Amygdala (tissue), 56 donors: ENCODE measurements around the gene NRG3.
A peak's percentile ranks its signal among the peaks of the same experiment; 100 is the strongest.
"Not testable (repeated sequence)": the region's sequence is repeated elsewhere in the genome, so short reads cannot be mapped to it uniquely, and the experiment has no call there.

Experiments used
- DNase-seq, 56 donors: peaks; one replicate each; lab custom pipeline; 2025; lab: John Stamatoyannopoulos, UW

Gene NRG3

GRCh38 chr10:82643601-82644000 lies 768.6 kb downstream of the NRG3 start:
- no peak for DNase-seq

- DNase-seq = no peak
These were observed 770.2 kb downstream of the NRG3 start for GRCh38 chr10:82645221-82645620.

GRCh38 chr10:82653244-82654155 lies 778.5 kb downstream of the NRG3 start:
- peak in 2 of 56 donors; percentile 2 to 6 for DNase-seq

DNA sequence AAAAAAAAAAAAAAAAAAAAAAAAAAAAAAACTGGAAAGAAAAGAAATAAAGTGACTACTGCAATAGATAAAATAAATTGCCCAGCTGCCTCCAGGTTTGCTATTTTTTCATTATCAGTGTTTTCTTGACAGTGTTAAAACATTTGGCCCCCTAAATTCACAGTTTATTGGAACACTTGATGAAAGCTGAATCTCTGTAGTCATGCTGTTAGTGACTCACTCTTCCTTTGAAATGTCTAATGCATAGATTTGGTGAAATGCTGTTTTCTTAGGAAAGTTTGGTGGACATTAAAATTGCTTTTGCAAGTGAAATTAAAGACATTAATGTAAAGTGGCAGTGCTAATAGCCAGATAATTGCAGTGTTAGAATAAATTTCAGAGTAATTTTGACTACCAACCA lies 785.2 kb downstream of the NRG3 start:
- no peak for DNase-seq

- no peak for DNase-seq
These were observed 786.0 kb downstream of the NRG3 start for GRCh38 chr10:82660986-82661385.

DNA sequence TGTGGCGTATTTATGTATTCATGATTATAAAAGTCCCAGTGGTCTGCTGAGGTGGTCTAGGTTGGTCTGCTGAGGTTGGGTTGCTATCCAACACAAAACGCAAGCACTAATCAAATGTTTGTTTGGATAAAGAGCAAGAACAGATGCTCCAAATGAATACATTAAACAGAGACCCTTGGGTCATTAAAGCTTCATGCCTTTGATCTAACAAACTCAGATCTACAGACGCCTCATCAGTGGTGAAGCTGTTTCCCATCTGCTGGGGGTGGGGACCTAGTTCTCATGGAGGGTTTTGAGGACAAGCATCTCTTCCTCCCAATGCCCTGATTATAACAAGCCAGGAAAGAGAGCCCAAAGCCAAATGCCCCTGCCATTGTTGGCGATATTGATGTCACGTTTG lies 786.7 kb downstream of the NRG3 start:
- no peak for DNase-seq

DNA sequence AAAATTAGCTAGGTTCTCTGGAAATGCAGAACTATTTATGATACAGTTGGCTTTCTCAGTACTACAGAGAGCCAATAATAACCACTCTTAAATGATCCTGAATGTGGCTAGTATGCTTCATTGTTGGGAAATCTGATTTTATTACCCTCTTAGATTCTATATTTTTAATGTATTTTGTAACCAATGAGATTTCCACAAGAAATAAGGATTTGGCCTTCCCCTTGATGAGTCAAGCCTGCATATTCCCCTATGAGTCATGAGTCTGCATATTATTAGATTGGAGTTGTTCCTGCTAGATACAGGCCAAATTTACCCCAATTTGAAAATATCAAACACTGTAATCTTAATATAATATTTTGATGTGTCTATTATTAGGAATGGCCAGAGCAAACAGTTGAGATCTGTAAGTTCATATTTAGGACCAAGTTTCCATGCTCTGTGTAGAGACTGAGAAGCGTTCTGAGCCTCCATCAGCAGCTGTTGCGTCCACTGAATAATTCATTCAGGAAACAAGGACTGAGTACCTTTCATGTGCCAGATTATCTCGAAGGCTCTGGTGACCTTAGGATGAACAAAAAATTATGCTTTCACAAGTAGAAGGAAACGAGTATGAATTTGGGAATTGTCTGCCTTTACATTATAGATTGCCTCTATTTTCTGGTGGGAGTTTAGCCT lies 793.4 kb downstream of the NRG3 start:
- no peak for DNase-seq

- no peak for DNase-seq
These were observed 799.0 kb downstream of the NRG3 start for GRCh38 chr10:82674036-82674435.

- not testable (repeated sequence) for DNase-seq
These were observed 802.9 kb downstream of the NRG3 start for GRCh38 chr10:82677932-82678331.

DNA sequence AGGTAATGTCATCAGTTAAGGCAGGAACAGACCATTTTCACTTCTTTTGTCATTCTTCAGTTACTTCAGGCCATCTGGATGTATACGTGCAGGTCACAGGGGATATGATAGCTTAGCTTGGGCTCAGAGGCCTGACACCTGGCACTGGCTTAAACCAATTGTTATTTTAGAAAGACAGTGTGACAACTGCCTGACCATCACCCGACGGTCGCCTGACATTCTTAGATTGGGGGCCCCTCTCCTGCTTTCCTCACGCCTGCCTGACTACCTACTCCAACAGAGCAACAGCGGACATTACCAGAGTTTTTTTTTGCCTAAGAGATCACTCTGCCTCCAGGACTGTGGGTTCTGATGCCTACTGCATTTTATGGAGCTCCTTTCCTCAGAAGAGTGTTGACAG lies 803.5 kb downstream of the NRG3 start:
- not testable (repeated sequence) for DNase-seq

- DNase-seq = peak in 4 of 56 donors; percentile 0 to 2 (median 2)
These were observed 805.6 kb downstream of the NRG3 start for GRCh38 chr10:82680608-82681007.

DNA sequence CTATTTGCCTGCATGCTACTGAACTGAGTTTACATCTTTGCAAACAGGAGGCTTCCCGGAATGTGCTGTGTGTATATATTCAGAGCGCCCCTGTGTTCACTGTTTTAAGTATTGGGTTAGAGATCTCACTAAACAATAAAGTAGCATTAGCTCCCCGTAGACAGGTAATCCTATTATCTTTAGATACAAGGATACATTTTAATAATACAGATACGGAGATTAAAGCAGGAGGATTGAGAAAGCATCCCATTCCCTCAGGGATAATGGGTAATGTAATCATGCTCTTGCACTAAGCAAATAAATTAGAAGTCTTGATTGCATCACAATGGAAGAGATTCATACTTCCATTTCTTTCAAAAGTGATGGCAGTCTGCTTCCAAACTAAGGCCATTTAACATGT lies 809.0 kb downstream of the NRG3 start:
- DNase-seq = no peak

DNA sequence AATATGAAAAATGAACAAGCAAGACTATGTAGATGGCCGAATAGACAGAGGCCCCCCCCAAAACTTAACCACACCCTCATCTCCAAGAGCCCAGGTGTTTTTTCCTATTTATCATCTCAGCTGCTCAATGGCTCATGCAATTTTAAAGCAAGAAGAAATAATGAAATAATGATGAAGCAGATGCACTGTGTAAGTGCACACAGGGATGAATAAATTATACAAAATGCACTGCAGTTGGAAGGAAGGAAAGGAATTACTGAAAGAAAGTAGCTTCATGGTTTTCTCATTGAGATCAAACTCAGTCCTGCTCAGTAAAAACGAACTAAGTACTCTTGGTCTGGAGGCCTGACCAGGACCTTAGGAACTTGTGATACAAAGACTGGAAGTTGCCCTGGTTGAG lies 810.1 kb downstream of the NRG3 start:
- no peak for DNase-seq

DNA sequence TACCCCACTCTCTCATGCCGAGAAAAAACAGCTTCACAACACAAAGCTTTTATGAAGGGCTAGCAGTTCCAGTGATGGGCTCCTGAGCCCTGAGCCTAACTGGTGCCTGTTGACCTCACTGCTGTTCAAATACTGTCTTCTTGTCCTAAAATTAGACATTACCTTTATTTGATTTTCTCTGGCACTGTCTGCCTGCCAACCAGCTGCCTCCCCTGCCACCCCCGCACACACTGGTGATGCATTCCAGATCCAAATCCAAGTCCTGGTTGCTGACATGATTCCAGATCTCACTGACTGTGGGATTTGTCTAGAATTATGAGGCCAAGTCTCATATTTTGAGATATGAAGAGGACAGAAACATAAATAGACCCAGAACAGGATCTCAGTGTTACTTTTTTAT lies 816.2 kb downstream of the NRG3 start:
- DNase-seq = peak in 5 of 56 donors; percentile 2 to 11 (median 5)

- DNase-seq = no peak
These were observed 817.5 kb downstream of the NRG3 start for GRCh38 chr10:82692458-82692857.

DNA sequence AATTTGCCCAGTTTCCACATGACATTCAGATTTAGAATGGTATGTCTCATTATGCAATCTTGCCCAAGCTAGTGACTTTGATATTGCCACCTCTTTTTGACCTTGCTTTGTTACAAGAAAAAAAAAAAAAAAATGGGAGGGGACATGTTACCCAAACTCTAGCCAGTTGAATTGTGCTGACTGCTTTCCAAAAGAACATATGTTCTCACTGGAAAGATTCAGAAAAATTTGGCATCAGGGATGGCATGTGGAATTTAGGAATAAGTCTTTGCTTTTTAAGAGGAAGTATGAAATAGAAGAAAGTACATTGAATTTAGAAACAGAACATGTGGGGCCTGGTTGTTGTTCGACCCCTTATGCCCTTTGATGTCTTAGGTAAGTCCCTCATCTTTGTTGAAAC lies 846.8 kb downstream of the NRG3 start:
- DNase-seq = no peak

DNA sequence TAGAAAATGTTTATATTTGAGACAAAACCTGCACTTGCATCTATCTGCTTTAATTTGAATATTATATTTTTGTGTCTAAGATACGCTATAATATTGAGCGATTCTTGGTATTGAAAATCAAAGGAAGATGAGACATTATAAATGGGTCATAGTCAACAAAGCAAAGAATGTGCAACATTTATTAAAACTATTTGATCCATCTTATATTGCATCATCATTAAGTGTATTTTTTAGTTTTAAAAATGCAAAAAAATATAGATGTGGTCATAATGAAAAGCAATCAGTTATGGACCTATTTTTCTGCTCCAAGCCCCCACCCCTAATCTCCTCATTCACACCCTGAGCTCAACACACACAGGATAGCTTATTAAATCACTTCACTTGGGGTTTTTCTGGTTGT lies 847.3 kb downstream of the NRG3 start:
- DNase-seq = no peak

DNA sequence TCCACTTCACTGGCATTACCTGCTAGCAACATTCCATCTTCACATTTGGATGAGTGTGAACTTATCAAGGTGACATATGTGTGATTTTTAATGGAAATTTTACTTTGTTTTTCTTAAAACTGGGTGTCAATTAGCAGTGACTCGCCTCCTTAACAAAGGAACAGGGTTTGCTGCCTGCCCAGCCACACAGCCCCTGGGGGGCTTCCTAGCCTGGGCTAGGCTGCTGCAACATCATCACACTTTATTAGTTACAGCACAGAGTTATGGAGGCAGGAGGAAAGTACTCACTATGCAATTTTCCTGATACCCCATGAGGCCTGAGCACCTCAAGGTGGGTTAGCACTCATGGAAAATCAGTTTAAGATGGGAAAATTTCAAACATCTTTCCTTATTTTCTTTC lies 861.3 kb downstream of the NRG3 start:
- DNase-seq = no peak

DNA sequence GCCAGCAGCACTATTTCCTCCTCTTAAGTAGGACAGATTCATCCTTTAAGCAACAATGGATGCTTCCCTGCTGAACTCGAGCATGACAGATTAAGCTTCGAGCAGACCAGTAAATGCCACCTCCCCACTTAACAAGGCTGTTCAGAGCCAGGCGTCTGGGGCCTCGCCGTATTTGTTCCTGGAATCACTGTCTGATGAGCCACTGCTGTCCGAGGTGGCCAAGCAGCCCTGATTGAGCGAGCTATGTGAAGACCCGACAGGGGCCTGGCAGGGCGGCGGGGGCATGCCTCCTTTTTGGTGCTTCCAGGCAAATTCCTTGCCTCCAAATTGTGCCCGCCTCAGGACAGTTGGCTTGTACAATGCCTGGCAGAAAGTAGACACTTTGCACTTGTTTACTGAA lies 862.6 kb downstream of the NRG3 start:
- peak in 3 of 56 donors; percentile 1 to 6 (median 1) for DNase-seq

GRCh38 chr10:82738592-82738991 lies 863.6 kb downstream of the NRG3 start:
- no peak for DNase-seq

- no peak for DNase-seq
These were observed 867.5 kb downstream of the NRG3 start for GRCh38 chr10:82742478-82742877.

GRCh38 chr10:82742898-82743297 lies 867.9 kb downstream of the NRG3 start:
- no peak for DNase-seq
